ENCODE results near the gene KCNJ14.
A peak's percentile ranks its signal among the peaks of the same experiment; 100 is the strongest.

KCNJ14 gene

GRCh38 chr19:48455171-48455907 lies at the start of gene KCNJ14:
Gene KCNJ14 (plus strand): TSS chr19:48455574. CDS start chr19:48461725, 6,151 bp downstream.
- H3K4me1 Mint-ChIP-seq (ENCODE audit: low read depth), result peaks cover 16% of the 10 kb centered on the region
- H3K9me3 Mint-ChIP-seq, result no peaks in the 10 kb centered on the region
- no peak within 1 kb of the TSS for H3K4me3 Mint-ChIP-seq
- H3K27me3 Mint-ChIP-seq, result no peaks in the 10 kb centered on the region
- intact Hi-C loops (cut with micrococcal nuclease), result no loop called here
- no peak within 1 kb of the TSS for H3K27ac Mint-ChIP-seq
- H3K36me3 Mint-ChIP-seq (ENCODE audit: low read depth), result peaks cover 80% of the 10 kb centered on the region

GRCh38 chr19:48405850-48406249 lies 49.5 kb upstream of the KCNJ14 start:
- no peak overlapping the region for H3K4me3 Mint-ChIP-seq
- no peaks in the 10 kb centered on the region for H3K36me3 Mint-ChIP-seq (ENCODE audit: low read depth)
- H3K4me1 Mint-ChIP-seq (ENCODE audit: low read depth), result peaks cover 25% of the 10 kb centered on the region
- intact Hi-C loops (cut with micrococcal nuclease), result no loop called here
- H3K27ac Mint-ChIP-seq, result no peak overlapping the region
- peaks cover 21% of the 10 kb centered on the region for H3K27me3 Mint-ChIP-seq
- H3K9me3 Mint-ChIP-seq, result peaks cover 9% of the 10 kb centered on the region

GRCh38 chr19:48413879-48414587 lies 41.3 kb upstream of the KCNJ14 start:
- no peaks in the 10 kb centered on the region for H3K36me3 Mint-ChIP-seq (ENCODE audit: low read depth)
- intact Hi-C loops (cut with micrococcal nuclease), result loop anchor here (2.0 kb wide), 1 partner anchor 13 kb away; no protein-coding TSS in a partner anchor
- H3K4me1 Mint-ChIP-seq (ENCODE audit: low read depth), result peaks cover 45% of the 10 kb centered on the region
- no peak overlapping the region for H3K27ac Mint-ChIP-seq
- H3K4me3 Mint-ChIP-seq, result no peak overlapping the region
- H3K27me3 Mint-ChIP-seq, result peaks cover 36% of the 10 kb centered on the region
- no peaks in the 10 kb centered on the region for H3K9me3 Mint-ChIP-seq

- H3K27ac Mint-ChIP-seq, result peak overlapping the region; percentile 70
- H3K9me3 Mint-ChIP-seq, result no peaks in the 10 kb centered on the region
- peaks cover 49% of the 10 kb centered on the region for H3K4me1 Mint-ChIP-seq (ENCODE audit: low read depth)
- H3K27me3 Mint-ChIP-seq, result peaks cover 36% of the 10 kb centered on the region
- H3K4me3 Mint-ChIP-seq, result peak overlapping the region; percentile 75
- no peaks in the 10 kb centered on the region for H3K36me3 Mint-ChIP-seq (ENCODE audit: low read depth)
- intact Hi-C loops (cut with micrococcal nuclease), result loop anchor here (1.0 to 2.0 kb wide), 2 partner anchors 15 to 51 kb away; partner anchors contain the start of gene SYNGR4
Measured at GRCh38 chr19:48415395-48415794, 40.0 kb upstream of the KCNJ14 start.

- peaks cover 36% of the 10 kb centered on the region for H3K27me3 Mint-ChIP-seq
- intact Hi-C loops (cut with micrococcal nuclease), result loop anchor here (1.0 to 2.0 kb wide), 2 partner anchors 15 to 52 kb away; partner anchors contain the start of gene SYNGR4
- no peaks in the 10 kb centered on the region for H3K36me3 Mint-ChIP-seq (ENCODE audit: low read depth)
- peak overlapping the region; percentile 70 for H3K27ac Mint-ChIP-seq
- H3K4me3 Mint-ChIP-seq, result peak overlapping the region; percentile 75
- H3K9me3 Mint-ChIP-seq, result no peaks in the 10 kb centered on the region
- peaks cover 49% of the 10 kb centered on the region for H3K4me1 Mint-ChIP-seq (ENCODE audit: low read depth)
Measured at GRCh38 chr19:48415806-48416221, 39.6 kb upstream of the KCNJ14 start.

GRCh38 chr19:48417421-48417820 lies 38.0 kb upstream of the KCNJ14 start:
- Mint-ChIP-seq H3K36me3 (ENCODE audit: low read depth) (no peaks in the 10 kb centered on the region), H3K4me3 (no peak overlapping the region), H3K9me3 (no peaks in the 10 kb centered on the region), H3K27me3 (peaks cover 36% of the 10 kb centered on the region), H3K4me1 (ENCODE audit: low read depth) (peaks cover 49% of the 10 kb centered on the region), H3K27ac (no peak overlapping the region)
- intact Hi-C loops (cut with micrococcal nuclease), result no loop called here

GRCh38 chr19:48418317-48419064 lies 36.9 kb upstream of the KCNJ14 start:
- intact Hi-C loops (cut with micrococcal nuclease), result no loop called here
- Mint-ChIP-seq H3K4me3 (peak overlapping the region; percentile 66), H3K4me1 (ENCODE audit: low read depth) (peaks cover 48% of the 10 kb centered on the region), H3K9me3 (no peaks in the 10 kb centered on the region), H3K27ac (peak overlapping the region; percentile 70), H3K27me3 (peaks cover 28% of the 10 kb centered on the region), H3K36me3 (ENCODE audit: low read depth) (no peaks in the 10 kb centered on the region)

- H3K9me3 Mint-ChIP-seq, result no peaks in the 10 kb centered on the region
- peaks cover 43% of the 10 kb centered on the region for H3K4me1 Mint-ChIP-seq (ENCODE audit: low read depth)
- no peaks in the 10 kb centered on the region for H3K36me3 Mint-ChIP-seq (ENCODE audit: low read depth)
- H3K27ac Mint-ChIP-seq, result peak overlapping the region; percentile 70
- peak overlapping the region; percentile 66 for H3K4me3 Mint-ChIP-seq
- H3K27me3 Mint-ChIP-seq, result peaks cover 19% of the 10 kb centered on the region
- intact Hi-C loops (cut with micrococcal nuclease), result no loop called here
Measured at GRCh38 chr19:48419158-48419920, 36.0 kb upstream of the KCNJ14 start.

GRCh38 chr19:48421548-48421947 lies 33.8 kb upstream of the KCNJ14 start:
- H3K27ac Mint-ChIP-seq, result peak overlapping the region; percentile 37
- no peaks in the 10 kb centered on the region for H3K36me3 Mint-ChIP-seq (ENCODE audit: low read depth)
- H3K9me3 Mint-ChIP-seq, result no peaks in the 10 kb centered on the region
- peaks cover 33% of the 10 kb centered on the region for H3K4me1 Mint-ChIP-seq (ENCODE audit: low read depth)
- H3K4me3 Mint-ChIP-seq, result no peak overlapping the region
- peaks cover 3% of the 10 kb centered on the region for H3K27me3 Mint-ChIP-seq
- intact Hi-C loops (cut with micrococcal nuclease), result no loop called here

GRCh38 chr19:48424694-48425219 lies 30.6 kb upstream of the KCNJ14 start:
- peaks cover 14% of the 10 kb centered on the region for H3K4me1 Mint-ChIP-seq (ENCODE audit: low read depth)
- no peaks in the 10 kb centered on the region for H3K9me3 Mint-ChIP-seq
- intact Hi-C loops (cut with micrococcal nuclease), result no loop called here
- no peaks in the 10 kb centered on the region for H3K36me3 Mint-ChIP-seq (ENCODE audit: low read depth)
- H3K27ac Mint-ChIP-seq, result peak overlapping the region; percentile 69
- H3K27me3 Mint-ChIP-seq, result no peaks in the 10 kb centered on the region
- H3K4me3 Mint-ChIP-seq, result peak overlapping the region; percentile 35

GRCh38 chr19:48428670-48429069 lies 26.7 kb upstream of the KCNJ14 start:
- intact Hi-C loops (cut with micrococcal nuclease), result no loop called here
- no peaks in the 10 kb centered on the region for H3K36me3 Mint-ChIP-seq (ENCODE audit: low read depth)
- no peaks in the 10 kb centered on the region for H3K27me3 Mint-ChIP-seq
- H3K9me3 Mint-ChIP-seq, result no peaks in the 10 kb centered on the region
- peak overlapping the region; percentile 67 for H3K27ac Mint-ChIP-seq
- H3K4me1 Mint-ChIP-seq (ENCODE audit: low read depth), result peaks cover 12% of the 10 kb centered on the region
- H3K4me3 Mint-ChIP-seq, result no peak overlapping the region

GRCh38 chr19:48433337-48433736 lies 22.0 kb upstream of the KCNJ14 start:
- intact Hi-C loops (cut with micrococcal nuclease), result no loop called here
- Mint-ChIP-seq H3K27ac (no peak overlapping the region), H3K4me3 (no peak overlapping the region), H3K9me3 (no peaks in the 10 kb centered on the region), H3K36me3 (ENCODE audit: low read depth) (no peaks in the 10 kb centered on the region), H3K27me3 (peaks cover 18% of the 10 kb centered on the region), H3K4me1 (ENCODE audit: low read depth) (peaks cover 6% of the 10 kb centered on the region)

- H3K36me3 Mint-ChIP-seq (ENCODE audit: low read depth), result peaks cover 2% of the 10 kb centered on the region
- intact Hi-C loops (cut with micrococcal nuclease), result no loop called here
- H3K4me3 Mint-ChIP-seq, result no peak overlapping the region
Measured at GRCh38 chr19:48436586-48436985, 18.8 kb upstream of the KCNJ14 start.

More at GRCh38 chr19:48436586-48436985, 18.8 kb upstream of the KCNJ14 start:
- Mint-ChIP-seq H3K27ac (no peak overlapping the region), H3K27me3 (peaks cover 31% of the 10 kb centered on the region), H3K9me3 (no peaks in the 10 kb centered on the region), H3K4me1 (ENCODE audit: low read depth) (peaks cover 6% of the 10 kb centered on the region)
